GM21515 (cell line): ENCODE measurements around the gene TAS1R3.

Source experiments
- ATAC-seq: cut with Tn5 transposase; IDR thresholded peaks from one replicate; pipeline ENCODE4 v1.9.1; 2021; ENCODE audit not compliant: unreplicated experiment

TAS1R3 gene

DNA sequence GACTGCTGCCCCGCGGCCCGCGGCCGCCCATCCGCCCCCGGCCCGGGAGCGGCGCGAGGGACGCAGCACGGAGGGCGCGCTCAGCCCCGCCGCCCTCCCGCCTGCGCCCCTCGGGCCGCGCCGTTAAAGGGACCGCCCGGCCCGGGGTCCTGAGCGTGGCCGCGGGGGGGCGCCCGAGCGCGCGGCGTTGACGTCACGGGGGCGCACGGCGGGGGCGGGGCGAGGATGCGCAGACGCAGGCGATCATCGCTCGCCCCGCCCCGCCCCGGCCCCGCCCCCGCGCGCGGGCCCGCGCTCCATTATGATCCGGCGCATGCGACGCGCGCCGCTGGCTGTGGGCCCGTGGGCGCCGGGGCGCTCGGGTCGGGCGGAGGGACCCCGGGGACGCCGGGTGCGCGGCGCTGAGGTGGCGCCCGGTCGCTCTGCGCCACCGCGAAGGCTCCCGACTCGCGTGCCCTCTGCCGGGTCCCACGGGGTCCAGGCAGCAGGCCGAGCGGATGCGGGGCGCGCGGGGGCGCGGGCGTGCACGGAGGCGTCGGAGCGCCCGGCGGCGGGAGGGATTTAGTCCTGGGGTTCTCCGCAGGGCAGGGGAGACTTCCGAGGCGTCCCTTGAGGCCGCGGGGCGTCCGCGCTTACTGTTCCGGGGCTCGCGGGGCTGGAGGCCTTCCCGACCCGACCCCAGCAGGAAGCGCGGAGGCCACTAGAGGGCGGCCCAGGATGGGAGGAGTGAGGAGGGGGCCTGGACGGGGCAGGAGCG lies 18.4 kb downstream of the TAS1R3 start, which contains the start of gene DVL1:
DVL1 (minus strand) TSS at position 163 of the 757 bp plus-strand sequence. CDS start 353 bp downstream, outside the sequence.
- peak; percentile 57 for ATAC-seq

DNA sequence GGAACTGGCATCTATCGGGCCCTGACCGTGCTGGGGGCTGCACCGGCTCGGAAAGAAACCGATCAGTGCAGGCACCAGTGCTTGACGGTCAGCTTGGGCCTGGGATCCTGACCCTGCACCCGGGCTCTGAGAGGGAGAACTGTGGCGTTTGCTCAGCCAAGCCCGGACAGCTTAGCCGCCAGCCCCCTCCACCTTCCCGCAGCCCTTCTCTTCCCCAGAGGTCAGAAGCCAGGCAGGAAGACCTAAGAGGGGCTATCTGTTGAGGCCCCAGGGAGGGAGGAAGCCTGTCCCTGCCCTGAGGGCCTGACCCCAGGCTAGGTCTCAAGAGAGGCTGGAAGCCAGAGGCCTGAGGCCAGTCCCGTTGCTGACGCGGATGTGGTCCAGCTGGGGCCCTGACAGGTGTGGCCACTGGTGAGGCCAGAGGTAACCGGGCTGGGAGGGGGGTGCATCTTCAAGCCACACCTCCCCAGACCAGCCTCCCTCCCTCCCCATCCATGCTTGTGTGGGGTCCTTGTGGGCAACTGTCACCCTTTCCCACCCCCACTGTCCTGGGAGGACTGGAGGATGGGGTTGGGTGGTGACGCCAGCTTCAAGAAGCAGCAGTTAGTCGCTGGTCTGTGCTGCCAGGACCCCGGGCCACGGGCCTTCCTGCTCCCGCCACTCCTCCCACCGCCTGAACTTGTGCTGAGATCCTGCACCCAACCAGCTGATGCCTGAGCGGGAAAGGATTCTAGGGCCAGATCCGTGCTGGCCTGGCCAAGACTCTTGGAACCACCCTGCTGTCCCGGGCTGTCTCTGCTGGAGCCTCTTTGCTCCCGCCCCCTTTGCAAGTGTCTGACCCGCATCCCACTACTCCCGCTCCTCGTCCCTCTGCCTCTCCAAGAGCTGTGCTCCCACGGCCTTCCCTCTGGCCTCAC lies 20.7 kb downstream of the TAS1R3 start:
- ATAC-seq, result no peak

DNA sequence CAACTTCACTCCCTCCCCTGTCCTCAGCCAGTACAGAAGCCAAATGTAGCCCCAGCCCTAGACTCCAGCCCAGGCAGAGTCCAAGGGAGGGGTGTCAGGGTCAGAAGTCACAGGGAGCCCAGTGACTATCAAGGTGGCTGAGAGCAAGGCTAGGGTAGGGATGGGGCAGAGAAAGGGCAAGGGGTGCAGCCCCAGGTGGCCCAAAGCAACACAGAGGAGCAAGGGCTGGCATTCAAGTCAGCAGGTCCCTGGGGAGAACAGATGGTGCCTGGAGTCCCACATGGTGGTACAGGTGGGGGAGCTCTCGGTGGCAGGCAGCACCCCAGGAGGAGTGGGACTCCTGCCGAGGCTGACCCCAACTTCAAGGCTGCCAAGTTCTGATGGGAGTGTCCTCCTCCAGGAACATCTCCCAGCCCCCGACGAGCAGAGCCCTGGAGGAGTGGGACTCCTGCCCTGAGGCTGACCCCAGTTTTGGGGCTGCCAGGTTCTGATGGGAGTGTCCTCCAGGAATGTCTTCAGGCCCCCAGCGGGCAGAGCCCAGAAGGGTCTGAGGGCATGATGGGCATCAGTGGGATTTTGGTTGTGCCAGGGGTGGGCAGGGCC lies 21.8 kb downstream of the TAS1R3 start:
- ATAC-seq, result no peak

DNA sequence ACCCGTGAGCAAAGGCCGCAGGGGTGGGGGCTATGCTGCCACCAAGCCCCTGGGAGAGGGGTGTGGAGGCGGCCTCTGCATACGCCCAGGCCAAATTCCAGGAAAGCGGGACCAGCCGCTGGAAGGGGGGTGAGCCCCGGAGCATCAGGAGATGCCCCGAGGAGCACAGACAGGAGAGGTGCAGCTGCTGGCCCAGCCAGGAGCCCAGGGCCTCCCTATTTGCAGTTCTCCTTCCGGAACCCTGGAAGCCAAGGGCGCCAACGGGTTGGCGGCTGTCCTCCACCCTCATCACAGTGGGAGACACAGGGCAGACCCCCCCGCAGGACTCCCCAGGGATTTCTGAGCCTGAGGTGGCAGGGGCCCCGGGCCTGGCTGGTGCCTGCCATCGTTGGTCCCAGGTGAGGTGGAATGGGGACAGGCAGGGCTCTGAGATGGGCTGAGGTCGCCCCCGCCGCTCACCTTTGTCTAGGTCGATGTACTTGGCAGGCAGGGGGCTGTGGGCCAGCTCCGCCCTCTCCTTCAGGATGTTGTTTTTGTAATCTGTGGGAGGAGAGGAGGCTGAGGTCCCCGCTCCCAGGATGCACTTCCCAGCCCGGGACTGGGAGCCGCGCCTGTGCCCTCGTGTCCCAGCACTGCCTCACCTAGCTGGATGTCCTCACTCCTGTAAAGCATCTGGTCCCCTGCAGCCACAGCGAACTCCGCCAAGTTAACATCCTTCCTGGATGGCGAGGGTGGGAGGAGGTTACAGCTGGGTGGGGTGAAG lies 22.5 kb downstream of the TAS1R3 start:
- no peak for ATAC-seq

DNA sequence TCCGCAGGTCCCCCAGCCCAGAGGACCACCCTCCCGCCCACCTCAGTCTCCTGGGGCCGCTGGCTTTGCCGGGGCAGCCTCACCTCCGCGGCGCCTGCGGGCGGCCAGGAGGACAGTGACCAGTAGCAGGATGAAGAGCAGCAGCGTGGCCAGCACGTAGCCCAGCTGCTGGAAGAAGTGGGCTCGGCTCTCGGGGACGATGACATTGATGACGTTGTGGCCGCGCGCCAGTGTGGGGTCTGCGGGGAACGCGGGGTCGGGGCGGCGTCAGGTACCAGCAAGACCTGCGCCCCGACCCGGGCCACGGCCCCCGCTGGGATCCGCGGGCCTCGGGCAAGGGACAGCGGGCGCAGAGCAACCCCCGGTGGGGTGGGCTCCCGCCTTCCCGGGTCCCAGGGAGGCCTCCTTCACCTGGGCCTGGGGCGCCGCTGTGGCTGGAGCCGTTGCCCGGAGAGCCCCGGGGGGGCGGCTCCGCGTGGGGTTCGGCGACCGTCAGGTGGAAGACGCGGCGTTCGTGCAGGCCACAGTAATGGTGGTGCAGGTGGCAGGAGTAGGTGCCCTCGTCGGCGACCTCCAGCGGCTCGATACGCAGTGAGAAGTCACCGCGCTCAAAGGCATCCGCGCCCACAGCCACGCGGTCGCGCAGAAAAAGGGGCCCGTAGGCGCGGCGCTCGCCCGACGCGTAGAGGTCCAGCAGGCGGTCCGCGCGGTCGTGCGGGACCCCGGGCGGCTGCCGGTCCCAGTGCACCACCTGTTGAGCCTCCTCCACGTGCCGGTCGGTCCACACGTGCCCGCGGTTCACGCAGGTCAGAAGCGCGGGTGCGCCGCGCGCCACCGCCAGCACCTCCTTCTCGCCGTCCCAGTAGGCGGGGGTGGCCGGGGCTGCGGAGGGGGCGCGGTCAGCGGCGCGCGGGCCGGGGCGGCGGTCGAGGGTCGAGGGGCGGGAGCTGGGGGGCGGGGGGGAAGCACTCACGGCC lies 23.5 kb downstream of the TAS1R3 start:
- no peak for ATAC-seq

DNA sequence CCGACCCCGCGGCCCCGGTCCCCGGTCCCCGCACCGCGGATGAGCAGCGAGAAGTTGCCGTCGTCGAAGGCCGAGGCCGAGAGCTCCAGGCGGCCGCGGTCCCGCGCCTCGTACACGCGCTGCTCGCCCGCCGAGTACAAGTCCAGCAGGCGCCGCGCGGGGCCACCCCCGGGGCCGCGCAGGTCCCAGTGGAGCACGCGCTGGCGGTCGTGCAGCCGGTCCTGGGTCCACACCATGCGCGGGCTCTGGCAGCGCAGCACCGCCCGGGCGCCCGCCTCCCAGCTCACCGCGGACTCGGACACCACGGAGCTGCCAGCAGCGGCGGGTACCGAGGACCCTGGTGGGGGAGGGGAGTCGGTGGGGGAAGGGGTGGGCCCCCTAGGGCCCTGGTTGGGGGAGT lies 24.3 kb downstream of the TAS1R3 start:
- ATAC-seq, result no peak

DNA sequence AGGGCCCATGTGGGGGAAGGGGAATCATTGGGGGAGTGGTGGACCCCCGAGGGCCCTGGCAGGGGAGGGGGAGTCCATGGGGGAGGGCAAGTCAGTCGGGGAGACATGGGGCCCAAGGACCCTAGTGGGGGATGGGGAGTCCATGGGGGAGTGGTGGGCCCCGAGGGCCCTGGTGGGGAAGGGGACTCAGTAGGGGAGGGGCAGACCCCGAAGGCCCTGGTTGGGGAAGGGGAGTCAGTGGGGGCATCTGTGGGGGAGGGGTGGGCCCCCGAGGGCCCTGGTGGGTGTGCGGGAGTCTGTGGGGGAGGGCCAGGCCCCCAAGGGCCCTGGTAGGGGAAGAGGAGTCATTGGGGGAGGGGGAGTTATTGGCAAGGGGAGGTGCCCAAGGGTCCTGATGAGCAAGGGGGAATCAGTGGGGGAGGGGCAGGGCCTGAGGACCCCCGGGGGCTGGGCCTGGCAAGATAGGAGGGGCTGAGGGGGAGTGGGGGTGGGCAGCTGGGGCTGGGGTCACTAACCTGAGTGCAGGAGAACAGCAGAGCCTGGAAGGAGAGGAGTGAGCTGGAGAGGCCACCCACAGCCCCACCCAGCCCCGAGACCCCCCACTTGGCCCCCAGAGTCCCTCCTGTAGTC lies 25.2 kb downstream of the TAS1R3 start:
- no peak for ATAC-seq

DNA sequence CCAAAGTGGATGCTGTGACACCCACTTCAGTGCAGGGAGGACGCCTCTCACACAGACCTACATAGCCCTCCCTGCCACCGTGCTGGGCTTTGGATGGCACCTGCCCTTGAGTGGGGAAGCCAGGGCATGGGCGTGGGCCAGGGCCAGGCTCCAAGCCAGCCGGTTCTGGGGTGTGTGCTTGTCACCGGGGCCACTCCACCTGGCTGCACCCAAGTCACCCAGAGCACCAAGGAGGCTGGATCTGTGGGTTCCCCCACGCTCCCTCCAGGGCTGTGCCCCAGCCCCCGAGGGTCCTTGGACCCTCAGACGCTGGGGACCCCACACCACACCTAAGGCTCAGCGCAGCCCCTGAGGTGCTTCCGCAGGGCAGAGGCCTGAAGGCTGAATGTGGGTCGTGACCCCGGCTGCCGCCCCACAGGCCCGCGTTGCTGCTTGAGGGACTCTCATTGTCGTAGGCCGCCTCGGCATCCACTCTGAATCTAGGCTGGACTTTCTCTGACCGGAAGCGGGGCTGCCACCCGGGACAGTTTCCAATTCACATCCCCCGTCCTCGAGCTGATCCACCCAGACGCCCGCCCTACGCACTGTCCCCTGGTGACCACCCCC lies 25.8 kb downstream of the TAS1R3 start:
- ATAC-seq, result no peak

DNA sequence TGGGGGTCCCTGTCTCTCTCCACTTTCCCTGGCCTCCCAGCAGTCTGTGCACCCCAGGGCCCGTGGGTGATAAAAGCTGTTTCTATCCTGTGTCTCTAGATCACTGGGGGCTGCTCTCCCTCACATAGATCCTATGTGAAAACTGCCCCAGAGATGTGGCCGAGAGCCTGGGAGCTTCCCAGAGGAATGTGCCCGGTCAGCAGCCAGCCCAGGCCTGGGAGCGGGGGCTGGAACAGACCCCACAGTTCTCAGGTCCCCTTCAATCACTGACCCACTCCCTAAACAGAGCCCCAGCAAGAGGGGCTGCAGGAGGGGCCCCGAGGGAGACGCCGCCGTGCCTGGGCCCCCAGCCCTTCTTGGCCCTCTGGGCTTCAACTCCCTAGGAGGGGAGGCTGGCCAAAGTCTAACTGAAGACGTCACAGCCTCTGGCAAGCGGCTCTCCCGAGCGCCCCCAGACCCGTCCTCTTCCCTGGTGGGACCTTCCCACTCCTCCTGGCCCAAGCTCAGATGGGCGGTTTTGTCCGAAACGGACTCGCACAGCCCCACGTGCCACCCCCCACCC lies 26.9 kb downstream of the TAS1R3 start:
- no peak for ATAC-seq

DNA sequence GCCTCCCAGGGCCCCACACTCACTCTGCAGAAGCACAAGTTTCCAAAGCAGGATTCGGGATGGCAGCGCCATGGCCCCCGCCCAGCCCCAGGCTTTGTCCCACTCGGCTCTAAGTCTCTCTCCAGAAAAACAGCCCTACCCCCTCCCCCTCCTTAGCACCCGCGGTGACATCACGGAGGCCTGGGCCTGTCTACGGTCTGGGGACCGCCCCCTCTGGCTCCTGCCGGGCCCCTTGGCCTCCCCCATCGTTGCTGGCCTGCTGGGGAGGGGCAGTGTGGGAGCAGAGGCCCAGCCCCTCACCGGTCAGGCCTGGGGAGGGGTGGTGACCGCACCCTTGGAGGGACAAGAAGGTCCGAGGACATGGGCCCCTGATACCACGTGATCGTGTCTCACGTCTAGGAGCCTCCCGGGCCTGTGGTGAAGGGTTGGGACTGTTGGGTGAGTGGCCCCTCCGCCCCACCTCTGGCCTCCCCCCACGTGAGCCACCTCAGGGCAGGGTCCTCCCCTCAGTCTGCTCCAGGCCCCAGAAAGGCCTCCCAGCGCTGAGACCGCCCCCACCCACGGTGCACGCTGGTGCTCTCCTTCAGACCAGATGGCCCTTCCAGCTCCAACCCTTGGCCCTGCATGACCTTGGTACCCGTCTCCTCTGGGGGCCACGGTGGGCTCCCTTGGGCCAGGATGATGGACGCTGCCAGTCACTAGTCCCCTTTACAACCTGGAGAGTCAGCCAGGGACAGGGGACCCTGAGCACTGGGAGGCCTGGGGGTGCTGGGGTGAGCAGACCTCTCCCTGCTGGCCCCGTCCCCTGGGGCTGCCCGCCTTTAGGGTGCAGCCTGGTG lies 27.6 kb downstream of the TAS1R3 start, which contains the start of gene MXRA8:
MXRA8 (minus strand) TSS at position 123 of the 839 bp plus-strand sequence; CDS start at position 72, 51 bp downstream.
- no peak for ATAC-seq

DNA sequence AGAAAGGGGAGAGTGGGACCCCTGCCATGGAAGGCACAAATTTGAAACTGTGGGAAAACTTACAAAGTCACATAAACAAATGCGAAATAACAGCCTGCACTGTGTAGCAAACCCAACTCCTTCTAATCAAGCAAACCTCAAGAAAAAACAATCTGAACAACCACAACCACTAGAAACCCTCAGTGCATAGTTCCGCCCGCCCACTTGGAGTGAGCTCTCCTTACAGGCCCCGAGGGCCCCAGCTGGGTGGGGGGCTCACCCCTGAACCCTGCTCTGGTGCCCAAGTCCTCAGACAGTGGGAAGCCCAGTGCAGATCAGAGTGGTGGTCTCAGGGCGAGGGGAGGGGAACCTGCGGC lies 28.2 kb downstream of the TAS1R3 start:
- ATAC-seq, result no peak

DNA sequence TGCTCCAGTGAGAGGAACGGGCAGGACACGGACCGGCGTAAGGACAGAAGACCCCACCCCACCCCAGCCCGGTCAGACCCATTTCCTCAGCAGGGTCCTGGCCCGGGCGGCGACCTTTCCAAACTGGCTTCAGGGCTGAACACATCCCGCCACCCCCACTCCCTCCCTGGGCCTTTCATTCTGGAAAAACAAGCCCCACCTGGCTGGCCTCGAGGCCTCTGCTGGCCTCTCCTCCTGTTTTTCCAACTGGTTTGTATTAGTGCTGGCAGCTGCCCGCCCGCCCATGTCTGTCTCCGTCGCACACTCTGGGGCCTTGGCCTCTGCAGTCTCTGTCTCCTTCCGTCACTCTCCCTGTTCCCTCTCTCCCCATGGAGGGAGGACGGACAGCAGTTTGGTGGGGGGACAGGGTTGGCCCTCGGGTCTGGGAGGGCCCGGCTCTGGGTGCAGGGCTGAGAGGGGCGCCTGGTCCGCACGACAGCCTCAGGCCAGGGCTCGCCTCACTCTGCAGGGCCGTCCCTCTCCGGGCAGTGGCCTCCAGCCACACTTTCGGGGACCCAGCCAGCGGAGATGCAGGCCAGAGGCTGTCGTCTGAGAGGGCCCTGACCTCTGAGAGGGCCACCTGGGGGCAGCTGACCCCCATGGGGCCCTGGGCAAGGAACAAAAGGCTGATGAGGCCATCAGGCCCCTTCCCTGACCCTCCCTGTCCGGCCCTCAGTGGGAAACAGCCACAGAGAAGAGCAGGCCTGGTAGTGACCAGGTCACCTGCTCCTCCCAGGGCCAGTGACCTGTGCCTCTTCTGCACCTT lies 28.8 kb downstream of the TAS1R3 start:
- no peak for ATAC-seq

DNA sequence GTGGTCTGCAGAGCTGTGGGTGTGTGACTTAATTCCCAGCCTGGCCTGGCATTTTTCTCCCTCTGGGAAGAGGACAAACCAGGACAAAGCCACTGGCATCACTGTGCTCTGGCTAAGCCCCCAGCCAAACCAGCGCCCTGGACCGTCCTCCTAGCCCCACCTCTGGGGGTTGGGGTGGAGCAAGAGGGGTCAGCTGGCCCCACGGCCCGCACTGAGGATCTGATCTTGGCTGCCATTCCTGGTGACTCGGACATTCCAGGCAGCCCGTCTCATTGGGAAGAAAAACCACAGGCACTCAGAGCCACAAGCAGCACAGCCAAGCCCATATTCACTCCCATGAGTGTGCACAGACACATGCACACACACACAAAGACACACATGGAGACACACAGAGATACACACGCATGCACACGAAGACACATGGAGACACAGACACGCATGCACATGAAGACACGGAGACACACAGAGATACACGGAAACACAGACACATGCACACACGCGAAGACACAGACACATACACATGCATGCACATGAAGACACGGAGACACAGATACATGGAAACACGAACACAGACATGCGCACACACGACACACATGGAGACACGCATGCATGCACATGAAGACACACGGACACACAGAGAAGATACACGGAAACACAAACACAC lies 29.6 kb downstream of the TAS1R3 start:
- no peak for ATAC-seq

DNA sequence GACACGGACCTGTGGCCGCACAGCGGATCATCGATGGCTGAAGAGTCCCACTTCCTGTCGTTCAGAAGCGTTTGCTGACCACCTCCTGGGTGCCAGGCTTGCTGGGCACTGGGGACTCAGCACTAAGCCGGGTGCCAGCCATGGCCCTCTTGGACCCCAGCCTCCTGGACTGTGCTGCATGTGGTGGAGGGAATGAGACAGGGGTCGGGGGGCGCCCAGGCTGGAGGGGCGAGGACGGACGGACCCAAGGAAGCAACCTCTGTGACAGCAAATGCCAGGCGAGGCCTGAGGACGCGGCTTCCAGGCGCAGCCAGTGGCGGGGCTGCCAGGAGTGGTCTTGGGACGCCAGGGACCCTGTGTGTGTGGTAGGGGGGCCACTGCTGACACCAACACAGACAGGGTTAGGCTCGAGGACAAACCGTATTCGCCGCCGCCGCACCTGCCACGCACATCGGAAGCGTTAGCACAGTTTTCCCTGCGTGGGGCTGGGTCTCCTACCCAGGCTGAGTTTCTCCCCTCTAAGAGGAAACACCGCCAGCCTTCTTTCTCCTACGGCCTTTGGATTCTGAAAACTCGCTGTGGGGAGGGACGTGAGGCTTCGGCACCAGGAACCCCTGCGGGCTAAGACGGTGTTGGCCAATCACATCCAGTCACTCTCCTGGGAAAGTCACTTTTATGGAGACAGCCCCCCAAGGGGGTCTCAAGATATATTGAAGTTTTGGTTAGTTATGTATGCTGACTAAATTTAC lies 30.3 kb downstream of the TAS1R3 start:
- no peak for ATAC-seq

DNA sequence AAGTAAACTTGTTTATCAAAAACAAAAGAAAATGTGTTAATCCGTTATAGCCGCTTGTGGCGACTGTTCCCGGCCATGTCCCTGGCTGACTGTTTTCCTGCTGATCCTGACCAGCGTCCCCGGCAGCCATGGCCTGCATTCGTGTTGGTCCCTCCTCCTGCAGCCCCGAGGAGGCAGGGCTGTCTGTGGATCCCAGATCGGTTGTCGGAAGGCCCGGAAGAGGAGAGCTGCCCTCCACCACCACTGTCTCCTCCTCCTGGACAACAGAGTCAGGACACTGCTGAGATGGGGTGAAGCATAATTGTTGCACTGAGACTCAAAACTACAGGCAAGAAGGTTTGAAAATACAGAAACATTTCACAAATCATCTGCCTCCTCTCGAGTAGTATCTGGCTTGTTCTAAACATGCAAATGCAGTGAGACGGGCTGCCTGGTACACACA lies 30.9 kb downstream of the TAS1R3 start:
- no peak for ATAC-seq
